Measurements from ENCODE around the gene IL20RB. TPM values are rescaled to one million over a fixed set of nuclear protein-coding genes. Genes with fewer than 3 reads are reported as not detected.
"Not testable (repeated sequence)": the region's sequence is repeated elsewhere in the genome, so short reads cannot be mapped to it uniquely, and the experiment has no call there.

The IL20RB gene
- total and polyA plus RNA-seq, 12 donors: 0.12 to 1.7 (median 0.71) TPM; not detected in 1

GRCh38 chr3:137011153-137011552, 53.4 kb downstream of the IL20RB start:
- Histone ChIP-seq H3K27me3 (no peaks in the 10 kb centered on the region), H3K4me3 (no peak overlapping the region), H3K4me1 (replicated peaks in 1 of 2) (peaks cover 0 to 3% of the 10 kb centered on the region in 2 donors), H3K9me3 (replicated peaks in 1 of 3) (no peaks in the 10 kb centered on the region), H3K27ac (no peak overlapping the region), H3K36me3 (replicated peaks in 1 of 2) (no peaks in the 10 kb centered on the region)
- intact Hi-C loops (cut with DNase I): loop anchor here (5.0 to 10.0 kb wide), 4 partner anchors 154 to 936 kb away; partner anchors contain the start of gene STAG1 (in 1 of the 2)
- TF ChIP-seq CTCF (IDR thresholded peaks at IDR 0.05) (no peak), POLR2A (IDR thresholded peaks at IDR 0.05) (no peak)
- DNase-seq: no peak
- 91 to 94% (median 94%) methylated on average over 4 of the region's 4 CpGs for WGBS, 4 donors

DNA sequence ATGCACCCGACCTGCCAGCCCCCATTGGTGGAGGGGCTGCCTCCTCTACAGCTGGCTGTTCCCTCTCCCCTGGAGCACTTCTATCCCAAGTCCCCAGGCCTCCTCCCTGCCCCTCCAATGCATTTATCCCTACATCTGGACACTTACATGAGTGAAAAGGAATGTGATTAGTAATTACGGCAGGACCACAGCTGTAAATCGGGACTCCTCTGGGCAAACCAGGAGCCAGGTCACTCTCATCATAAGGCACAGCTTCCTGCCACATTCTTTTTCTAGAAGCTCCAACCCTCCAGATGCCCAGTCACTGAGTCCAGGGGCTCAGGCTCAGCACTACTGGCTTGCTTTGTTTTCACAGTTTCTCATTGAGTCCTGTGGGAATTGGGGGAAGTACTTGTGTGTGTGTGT, 54.3 kb downstream of the IL20RB start:
- intact Hi-C loops (cut with DNase I): loop anchor here (5.0 to 10.0 kb wide), 4 partner anchors 155 to 937 kb away; partner anchors contain the start of gene STAG1 (in 1 of the 2)
- no peak overlapping the region for H3K27ac ChIP-seq
- no peaks in the 10 kb centered on the region for H3K27me3 ChIP-seq
- no peaks in the 10 kb centered on the region for H3K9me3 ChIP-seq (replicated peaks in 1 of 3)
- no peaks in the 10 kb centered on the region for H3K36me3 ChIP-seq (replicated peaks in 1 of 2)
- peaks cover 0 to 3% of the 10 kb centered on the region in 2 donors for H3K4me1 ChIP-seq (replicated peaks in 1 of 2)
- DNase-seq: no peak
- no peak overlapping the region for H3K4me3 ChIP-seq
- no peak for TF ChIP-seq CTCF (IDR thresholded peaks at IDR 0.05)
- TF ChIP-seq POLR2A (IDR thresholded peaks at IDR 0.05): no peak
- 65 to 78% (median 68%) methylated on average over 3 of the region's 3 CpGs for WGBS, 4 donors

GRCh38 chr3:137013951-137014688, 56.3 kb downstream of the IL20RB start:
- WGBS, 4 donors: 4 to 11% (median 5%) methylated on average over 18 of the region's 18 CpGs
- DNase-seq: peak; percentile 88 to 97 (median 93)
- H3K36me3 ChIP-seq (replicated peaks in 1 of 2): no peaks in the 10 kb centered on the region
- intact Hi-C loops (cut with DNase I): loop anchor here (2.0 to 10.0 kb wide), 5 partner anchors 157 to 939 kb away; partner anchors contain the start of gene STAG1 (in 1 of the 2)
- peak overlapping the region in 4 of 5 donors; percentile 70 to 87 (median 81) for H3K27ac ChIP-seq
- H3K27me3 ChIP-seq: no peaks in the 10 kb centered on the region
- H3K9me3 ChIP-seq (replicated peaks in 1 of 3): no peaks in the 10 kb centered on the region
- TF ChIP-seq POLR2A (IDR thresholded peaks at IDR 0.05): no peak
- peak; percentile 85 to 98 (median 95) for TF ChIP-seq CTCF (IDR thresholded peaks at IDR 0.05)
- H3K4me3 ChIP-seq: peak overlapping the region in 3 of 4 donors; percentile 6 to 77 (median 40)
- peaks cover 0 to 3% of the 10 kb centered on the region in 2 donors for H3K4me1 ChIP-seq (replicated peaks in 1 of 2)

DNA sequence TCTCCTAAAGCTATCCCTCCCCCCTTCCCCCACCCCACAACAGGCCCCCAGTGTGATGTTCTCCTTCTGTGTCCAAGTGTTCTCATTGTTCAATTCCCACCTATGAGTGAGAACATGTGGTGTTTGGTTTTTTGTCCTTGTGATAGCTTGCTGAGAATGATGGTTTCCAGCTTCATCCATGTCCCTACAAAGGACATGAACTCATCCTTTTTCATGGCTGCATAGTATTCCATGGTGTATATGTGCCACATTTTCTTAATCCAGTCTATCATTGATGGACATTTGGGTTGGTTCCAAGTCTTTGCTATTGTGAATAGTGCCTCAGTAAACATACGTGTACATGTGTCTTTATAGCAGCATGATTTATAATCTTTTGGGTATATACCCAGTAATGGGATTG, 59.5 kb downstream of the IL20RB start:
- not testable (repeated sequence) for H3K4me1 ChIP-seq (replicated peaks in 1 of 2); H3K27ac ChIP-seq; H3K4me3 ChIP-seq; H3K36me3 ChIP-seq (replicated peaks in 1 of 2); H3K9me3 ChIP-seq (replicated peaks in 1 of 3); H3K27me3 ChIP-seq; DNase-seq
- 83 to 94% (median 88%) methylated on average over 1 of the region's 1 CpG for WGBS, 4 donors
- intact Hi-C loops (cut with DNase I): loop anchor here (10.0 kb wide), 2 partner anchors 263 to 943 kb away; partner anchors contain the start of gene STAG1 (in 1 of the 2)

Measured in adrenal gland (tissue), 12 donors.